Measurements from ENCODE around the gene CECR2. TPM values are rescaled to one million over a fixed set of nuclear protein-coding genes. Genes with fewer than 3 reads are reported as not detected.

Gene CECR2
- total and polyA plus RNA-seq, 9 donors: 0.87 to 6.7 (median 1.4) TPM

- no peak overlapping the region for H3K4me3 ChIP-seq
- no peaks in the 10 kb centered on the region for H3K36me3 ChIP-seq
- no peaks in the 10 kb centered on the region for H3K27me3 ChIP-seq
- H3K4me1 ChIP-seq (ENCODE audit: insufficient read depth): peaks cover 5% of the 10 kb centered on the region
- peak in 4 of 5 donors; percentile 40 to 65 (median 52) for DNase-seq
- H3K9me3 ChIP-seq: no peaks in the 10 kb centered on the region
- intact Hi-C loops (cut with DNase I): loop anchor here in 1 of 4 donors (10.0 kb wide), 1 partner anchor 57 kb away; the partner anchor contains the start of gene BCL2L13
- H3K27ac ChIP-seq: no peak overlapping the region
- TF ChIP-seq POLR2A (IDR thresholded peaks at IDR 0.05): no peak
- no peak for TF ChIP-seq EP300 (IDR thresholded peaks at IDR 0.05)
- no peak for TF ChIP-seq CTCF (IDR thresholded peaks at IDR 0.05)
- 63 to 78% (median 64%) methylated on average over 11 of the region's 11 CpGs for WGBS, 3 donors
These were observed 209.0 kb downstream of the CECR2 start for GRCh38 chr22:17578136-17578754.

GRCh38 chr22:17579535-17579981 lies 210.3 kb downstream of the CECR2 start:
- H3K4me3 ChIP-seq: no peak overlapping the region
- H3K4me1 ChIP-seq (ENCODE audit: insufficient read depth): peaks cover 5% of the 10 kb centered on the region
- TF ChIP-seq POLR2A (IDR thresholded peaks at IDR 0.05): no peak
- TF ChIP-seq EP300 (IDR thresholded peaks at IDR 0.05): no peak
- TF ChIP-seq CTCF (IDR thresholded peaks at IDR 0.05): no peak
- H3K36me3 ChIP-seq: no peaks in the 10 kb centered on the region
- DNase-seq: no peak
- H3K27ac ChIP-seq: no peak overlapping the region
- 94 to 96% (median 94%) methylated on average over 13 to 14 of the region's 14 CpGs for WGBS, 3 donors
- intact Hi-C loops (cut with DNase I): loop anchor here in 1 of 4 donors (10.0 kb wide), 1 partner anchor 55 kb away; the partner anchor contains the start of gene BCL2L13
- H3K9me3 ChIP-seq: no peaks in the 10 kb centered on the region
- H3K27me3 ChIP-seq: no peaks in the 10 kb centered on the region

- H3K27me3 ChIP-seq: no peaks in the 10 kb centered on the region
- peaks cover 5% of the 10 kb centered on the region for H3K4me1 ChIP-seq (ENCODE audit: insufficient read depth)
- H3K36me3 ChIP-seq: no peaks in the 10 kb centered on the region
- no peaks in the 10 kb centered on the region for H3K9me3 ChIP-seq
- no peak for DNase-seq
- no peak overlapping the region for H3K27ac ChIP-seq
- TF ChIP-seq EP300 (IDR thresholded peaks at IDR 0.05) (no peak), CTCF (IDR thresholded peaks at IDR 0.05) (no peak), POLR2A (IDR thresholded peaks at IDR 0.05) (no peak)
- 34 to 47% (median 41%) methylated on average over 15 of the region's 15 CpGs for WGBS, 3 donors
- intact Hi-C loops (cut with DNase I): no loop called here
- no peak overlapping the region for H3K4me3 ChIP-seq
These were observed 211.3 kb downstream of the CECR2 start for GRCh38 chr22:17580441-17581031.

- no peak for DNase-seq
- no peaks in the 10 kb centered on the region for H3K27me3 ChIP-seq
- no peak overlapping the region for H3K27ac ChIP-seq
- TF ChIP-seq POLR2A (IDR thresholded peaks at IDR 0.05): no peak
- TF ChIP-seq EP300 (IDR thresholded peaks at IDR 0.05): no peak
- no peak for TF ChIP-seq CTCF (IDR thresholded peaks at IDR 0.05)
- intact Hi-C loops (cut with DNase I): no loop called here
- no peaks in the 10 kb centered on the region for H3K36me3 ChIP-seq
- peaks cover 5% of the 10 kb centered on the region for H3K4me1 ChIP-seq (ENCODE audit: insufficient read depth)
- no peaks in the 10 kb centered on the region for H3K9me3 ChIP-seq
- 63 to 71% (median 69%) methylated on average over 21 of the region's 21 CpGs for WGBS, 3 donors
- H3K4me3 ChIP-seq: no peak overlapping the region
These were observed 211.8 kb downstream of the CECR2 start for GRCh38 chr22:17581056-17581455.
